ENCODE results near the gene GALR2.
A peak's percentile ranks its signal among the peaks of the same experiment; 100 is the strongest.

The GALR2 gene

GRCh38 chr17:76092526-76093413 is 18.2 kb downstream of the GALR2 start:
- DNase-seq (ENCODE audit: insufficient read length, low spot score), result no peak
- no peak for FAIRE-seq
- TF ChIP-seq POLR2AphosphoS5 (IDR thresholded peaks at IDR 0.05; ENCODE audit: low read depth, low read length), result no peak
- no peak for TF ChIP-seq POLR2A (IDR thresholded peaks at IDR 0.05; ENCODE audit: low read depth, low read length)
- no peak for TF ChIP-seq PAX5 (IDR thresholded peaks at IDR 0.05; ENCODE audit: insufficient read depth, low read length, severe bottlenecking)
- TF ChIP-seq SPI1 (IDR thresholded peaks at IDR 0.05; ENCODE audit: low read depth, low read length), result no peak
- TF ChIP-seq TAF1 (IDR thresholded peaks at IDR 0.05; ENCODE audit: low read depth, low read length), result no peak
- no peak for TF ChIP-seq POU2F2 (IDR thresholded peaks at IDR 0.05; ENCODE audit: low read depth, low read length)

GRCh38 chr17:76094046-76094445 is 19.5 kb downstream of the GALR2 start:
- DNase-seq (ENCODE audit: insufficient read length, low spot score) (no peak), FAIRE-seq (no peak)
- TF ChIP-seq PAX5 (IDR thresholded peaks at IDR 0.05; ENCODE audit: insufficient read depth, low read length, severe bottlenecking) (no peak), POU2F2 (IDR thresholded peaks at IDR 0.05; ENCODE audit: low read depth, low read length) (no peak), SPI1 (IDR thresholded peaks at IDR 0.05; ENCODE audit: low read depth, low read length) (no peak), TAF1 (IDR thresholded peaks at IDR 0.05; ENCODE audit: low read depth, low read length) (no peak), POLR2A (IDR thresholded peaks at IDR 0.05; ENCODE audit: low read depth, low read length) (no peak), POLR2AphosphoS5 (IDR thresholded peaks at IDR 0.05; ENCODE audit: low read depth, low read length) (no peak)

GRCh38 chr17:76095943-76096342 is 21.4 kb downstream of the GALR2 start:
- DNase-seq (ENCODE audit: insufficient read length, low spot score), result peak; percentile 0
- FAIRE-seq, result no peak
- TF ChIP-seq POLR2AphosphoS5 (IDR thresholded peaks at IDR 0.05; ENCODE audit: low read depth, low read length) (no peak), SPI1 (IDR thresholded peaks at IDR 0.05; ENCODE audit: low read depth, low read length) (no peak), TAF1 (IDR thresholded peaks at IDR 0.05; ENCODE audit: low read depth, low read length) (no peak), PAX5 (IDR thresholded peaks at IDR 0.05; ENCODE audit: insufficient read depth, low read length, severe bottlenecking) (no peak), POU2F2 (IDR thresholded peaks at IDR 0.05; ENCODE audit: low read depth, low read length) (no peak), POLR2A (IDR thresholded peaks at IDR 0.05; ENCODE audit: low read depth, low read length) (no peak)

GRCh38 chr17:76097716-76098295 is 23.2 kb downstream of the GALR2 start:
- FAIRE-seq (no peak), DNase-seq (ENCODE audit: insufficient read length, low spot score) (peak; percentile 1)
- TF ChIP-seq TAF1 (IDR thresholded peaks at IDR 0.05; ENCODE audit: low read depth, low read length) (no peak), POLR2AphosphoS5 (IDR thresholded peaks at IDR 0.05; ENCODE audit: low read depth, low read length) (no peak), POU2F2 (IDR thresholded peaks at IDR 0.05; ENCODE audit: low read depth, low read length) (no peak), POLR2A (IDR thresholded peaks at IDR 0.05; ENCODE audit: low read depth, low read length) (no peak), PAX5 (IDR thresholded peaks at IDR 0.05; ENCODE audit: insufficient read depth, low read length, severe bottlenecking) (no peak), SPI1 (IDR thresholded peaks at IDR 0.05; ENCODE audit: low read depth, low read length) (no peak)

- FAIRE-seq (no peak), DNase-seq (ENCODE audit: insufficient read length, low spot score) (no peak)
- no peak for TF ChIP-seq SPI1 (IDR thresholded peaks at IDR 0.05; ENCODE audit: low read depth, low read length)
- no peak for TF ChIP-seq POU2F2 (IDR thresholded peaks at IDR 0.05; ENCODE audit: low read depth, low read length)
- TF ChIP-seq PAX5 (IDR thresholded peaks at IDR 0.05; ENCODE audit: insufficient read depth, low read length, severe bottlenecking), result no peak
- no peak for TF ChIP-seq POLR2AphosphoS5 (IDR thresholded peaks at IDR 0.05; ENCODE audit: low read depth, low read length)
- TF ChIP-seq POLR2A (IDR thresholded peaks at IDR 0.05; ENCODE audit: low read depth, low read length), result no peak
- TF ChIP-seq TAF1 (IDR thresholded peaks at IDR 0.05; ENCODE audit: low read depth, low read length), result no peak
These were observed 28.3 kb downstream of the GALR2 start for GRCh38 chr17:76102944-76103273.

GRCh38 chr17:76103274-76104139 is 28.9 kb downstream of the GALR2 start, which contains the start of gene EXOC7:
EXOC7 (minus strand) TSS chr17:76103787; CDS start chr17:76103692, 95 bp downstream.
- FAIRE-seq, result peak; percentile 95
- DNase-seq (ENCODE audit: insufficient read length, low spot score), result peak; percentile 97
- TF ChIP-seq PAX5 (IDR thresholded peaks at IDR 0.05; ENCODE audit: insufficient read depth, low read length, severe bottlenecking) (no peak), POU2F2 (IDR thresholded peaks at IDR 0.05; ENCODE audit: low read depth, low read length) (no peak; the same call in 1 of the 2 replicates), TAF1 (IDR thresholded peaks at IDR 0.05; ENCODE audit: low read depth, low read length) (peak; percentile 69), SPI1 (IDR thresholded peaks at IDR 0.05; ENCODE audit: low read depth, low read length) (peak; percentile 86), POLR2A (IDR thresholded peaks at IDR 0.05; ENCODE audit: low read depth, low read length) (peak; percentile 85), POLR2AphosphoS5 (IDR thresholded peaks at IDR 0.05; ENCODE audit: low read depth, low read length) (peak; percentile 89)

GRCh38 chr17:76104140-76104895 is 29.7 kb downstream of the GALR2 start:
- no peak for TF ChIP-seq POU2F2 (IDR thresholded peaks at IDR 0.05; ENCODE audit: low read depth, low read length)
- TF ChIP-seq PAX5 (IDR thresholded peaks at IDR 0.05; ENCODE audit: insufficient read depth, low read length, severe bottlenecking), result no peak
- TF ChIP-seq TAF1 (IDR thresholded peaks at IDR 0.05; ENCODE audit: low read depth, low read length), result no peak
- no peak for TF ChIP-seq POLR2A (IDR thresholded peaks at IDR 0.05; ENCODE audit: low read depth, low read length)
- TF ChIP-seq SPI1 (IDR thresholded peaks at IDR 0.05; ENCODE audit: low read depth, low read length), result no peak
- no peak for DNase-seq (ENCODE audit: insufficient read length, low spot score)
- FAIRE-seq, result no peak

- DNase-seq (ENCODE audit: insufficient read length, low spot score) (no peak), FAIRE-seq (no peak)
- no peak for TF ChIP-seq TAF1 (IDR thresholded peaks at IDR 0.05; ENCODE audit: low read depth, low read length)
- no peak for TF ChIP-seq POU2F2 (IDR thresholded peaks at IDR 0.05; ENCODE audit: low read depth, low read length)
- TF ChIP-seq POLR2A (IDR thresholded peaks at IDR 0.05; ENCODE audit: low read depth, low read length), result no peak
- TF ChIP-seq POLR2AphosphoS5 (IDR thresholded peaks at IDR 0.05; ENCODE audit: low read depth, low read length), result no peak
These were observed 30.3 kb downstream of the GALR2 start for GRCh38 chr17:76104896-76105231.

Data from GM12891 (cell line).